GM18505 (cell line): ENCODE results near the gene CCDC33.

ENCODE experiments used
- ATAC-seq: cut with Tn5 transposase; IDR thresholded peaks from one replicate; pipeline ENCODE4 v1.9.1; 2021; ENCODE audit not compliant: unreplicated experiment
- POLR2A ChIP-seq: IDR thresholded peaks from 4 replicates; pipeline ENCODE4 v1.6.1; 2011; ENCODE audit warnings: borderline replicate concordance; ENCODE audit not compliant: insufficient read depth, insufficient read length; ENCODE audit errors: extremely low read depth

Gene CCDC33

GRCh38 chr15:74261041-74261440, 24.9 kb downstream of the CCDC33 start:
- ATAC-seq = no peak
- no peak for TF ChIP-seq POLR2A

GRCh38 chr15:74261685-74262084, 25.6 kb downstream of the CCDC33 start:
- TF ChIP-seq POLR2A = no peak
- ATAC-seq = no peak

- no peak for ATAC-seq
- no peak for TF ChIP-seq POLR2A
Observed at GRCh38 chr15:74262151-74262550, 26.0 kb downstream of the CCDC33 start.

GRCh38 chr15:74262625-74263024, 26.5 kb downstream of the CCDC33 start:
- no peak for TF ChIP-seq POLR2A
- ATAC-seq = no peak

GRCh38 chr15:74263466-74263865, 27.3 kb downstream of the CCDC33 start:
- TF ChIP-seq POLR2A = no peak
- no peak for ATAC-seq

GRCh38 chr15:74264081-74264501, 28.0 kb downstream of the CCDC33 start:
- no peak for TF ChIP-seq POLR2A
- ATAC-seq = no peak

DNA sequence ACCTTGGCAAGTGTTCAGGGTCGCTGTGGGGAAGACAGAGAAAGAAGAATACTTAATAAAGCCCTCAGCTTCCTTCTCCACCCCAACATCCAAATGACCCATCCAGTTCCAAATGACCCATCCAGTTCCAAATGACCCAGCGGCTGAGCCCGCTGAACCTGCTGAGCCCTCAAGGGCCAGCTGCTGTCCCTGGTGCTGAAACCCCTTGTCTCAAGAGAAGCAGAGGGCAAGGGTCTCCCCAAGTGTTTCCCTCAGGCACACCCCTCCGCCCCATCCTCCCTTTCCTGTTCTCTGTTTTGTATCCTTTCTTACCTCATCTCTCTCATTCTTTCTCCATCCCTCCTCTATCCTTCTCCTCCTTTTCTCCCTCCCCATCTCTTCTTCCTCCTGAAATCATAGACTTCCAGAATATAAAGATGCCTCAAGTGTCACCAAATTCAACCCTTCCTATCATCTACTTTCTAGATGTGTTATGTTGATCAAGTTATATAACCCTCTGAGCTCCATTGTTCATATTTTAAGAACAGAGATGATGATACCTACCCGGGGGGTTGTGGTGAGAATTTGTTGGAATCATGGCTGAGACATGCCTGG, 29.0 kb downstream of the CCDC33 start:
- ATAC-seq = no peak
- no peak for TF ChIP-seq POLR2A

DNA sequence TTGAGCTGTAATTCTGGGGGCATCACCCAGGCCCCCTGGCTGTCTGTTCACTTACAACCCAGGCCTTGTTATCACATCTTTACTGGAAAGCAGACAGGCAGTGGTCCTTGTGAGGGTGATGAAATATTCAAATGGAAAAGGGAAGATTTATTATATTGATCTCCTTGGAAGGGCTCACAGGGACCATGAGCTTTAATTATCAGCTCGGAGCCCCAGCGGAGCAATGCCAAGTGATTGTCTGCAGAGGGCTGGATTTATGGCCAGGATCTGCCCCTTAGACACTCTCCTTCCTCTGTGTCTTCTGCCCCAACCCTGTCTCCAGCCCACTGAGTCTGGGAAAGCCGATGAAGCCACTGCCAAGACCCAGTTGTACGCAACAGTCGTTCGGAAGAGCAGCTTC, 31.9 kb downstream of the CCDC33 start:
- ATAC-seq = no peak
- no peak for TF ChIP-seq POLR2A

GRCh38 chr15:74269362-74270035, 33.4 kb downstream of the CCDC33 start:
- ATAC-seq = no peak
- TF ChIP-seq POLR2A = no peak

GRCh38 chr15:74270155-74270554, 34.0 kb downstream of the CCDC33 start:
- TF ChIP-seq POLR2A = no peak
- no peak for ATAC-seq

GRCh38 chr15:74270854-74271520, 34.9 kb downstream of the CCDC33 start:
- no peak for TF ChIP-seq POLR2A
- ATAC-seq = no peak

DNA sequence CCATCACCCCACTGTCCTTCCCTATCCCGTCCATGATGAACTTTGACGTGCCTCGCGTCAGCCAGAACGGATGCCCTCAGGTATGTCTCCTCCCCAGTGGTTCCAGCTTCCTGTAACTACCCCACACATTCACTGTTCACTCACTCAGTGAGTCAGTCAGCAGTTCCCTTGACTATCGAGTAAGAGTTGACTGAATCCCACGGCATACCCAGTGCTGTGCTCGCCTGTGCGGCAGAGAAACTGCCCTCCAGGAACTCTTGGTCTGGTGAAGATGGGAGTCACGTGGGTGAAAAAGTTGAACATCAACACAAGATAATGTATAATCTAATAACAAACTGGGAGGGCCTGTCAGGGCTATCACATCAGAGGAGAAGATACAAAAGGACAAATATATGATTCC, 36.7 kb downstream of the CCDC33 start:
- no peak for TF ChIP-seq POLR2A
- no peak for ATAC-seq

- ATAC-seq = no peak
- TF ChIP-seq POLR2A = no peak
Observed at GRCh38 chr15:74274470-74275038, 38.4 kb downstream of the CCDC33 start.

DNA sequence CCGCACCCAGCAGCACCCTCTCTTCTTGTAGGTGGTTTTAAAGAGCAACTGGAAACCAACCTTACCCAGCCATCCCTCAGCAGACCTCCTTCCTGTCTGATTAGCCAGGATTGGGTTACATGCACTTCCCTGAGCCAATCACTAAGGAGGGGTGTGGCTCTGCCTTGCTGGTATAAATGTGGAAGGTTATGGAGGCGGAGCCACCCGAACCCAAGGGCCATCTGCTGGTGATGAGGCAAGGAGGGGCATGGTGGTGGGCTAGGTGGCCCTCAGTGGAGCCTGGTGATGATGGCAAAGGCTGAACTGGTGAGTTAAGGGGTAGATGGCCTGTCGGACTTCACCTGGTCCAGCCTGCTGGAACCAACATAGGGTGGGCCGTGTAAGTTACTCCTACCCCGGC, 39.8 kb downstream of the CCDC33 start:
- TF ChIP-seq POLR2A = no peak
- ATAC-seq = no peak
